Measurements from ENCODE around the gene SLC2A10.

The SLC2A10 gene

DNA sequence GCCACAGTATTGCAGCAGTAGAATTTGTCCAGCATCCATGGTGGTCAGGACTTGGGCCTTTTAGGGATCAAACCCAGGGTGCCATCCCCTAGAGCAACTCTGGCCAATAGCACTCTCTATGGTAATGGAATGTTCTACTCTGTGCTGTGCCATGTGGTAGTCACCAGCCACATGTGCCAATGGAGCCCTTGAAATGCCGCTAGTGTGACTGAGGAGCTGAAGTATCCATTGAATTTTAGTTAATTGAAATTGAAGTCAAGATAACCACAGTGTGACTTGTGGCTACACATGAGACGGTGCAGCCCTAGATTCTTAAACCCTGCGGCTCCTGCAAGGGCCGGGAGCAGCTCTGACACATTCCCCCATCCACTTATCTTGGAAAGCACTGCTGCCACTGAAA, 54.6 kb downstream of the SLC2A10 start:
- no peak overlapping the region for H3K4me2 ChIP-seq (ENCODE audit: low read length)
- H3K79me2 ChIP-seq (ENCODE audit: low read length), result no peaks in the 10 kb centered on the region
- peaks cover 4% of the 10 kb centered on the region for H3K4me1 ChIP-seq (ENCODE audit: low read length)
- H3K27ac ChIP-seq (ENCODE audit: low read length), result no peak overlapping the region
- TF ChIP-seq, protein P1, sequence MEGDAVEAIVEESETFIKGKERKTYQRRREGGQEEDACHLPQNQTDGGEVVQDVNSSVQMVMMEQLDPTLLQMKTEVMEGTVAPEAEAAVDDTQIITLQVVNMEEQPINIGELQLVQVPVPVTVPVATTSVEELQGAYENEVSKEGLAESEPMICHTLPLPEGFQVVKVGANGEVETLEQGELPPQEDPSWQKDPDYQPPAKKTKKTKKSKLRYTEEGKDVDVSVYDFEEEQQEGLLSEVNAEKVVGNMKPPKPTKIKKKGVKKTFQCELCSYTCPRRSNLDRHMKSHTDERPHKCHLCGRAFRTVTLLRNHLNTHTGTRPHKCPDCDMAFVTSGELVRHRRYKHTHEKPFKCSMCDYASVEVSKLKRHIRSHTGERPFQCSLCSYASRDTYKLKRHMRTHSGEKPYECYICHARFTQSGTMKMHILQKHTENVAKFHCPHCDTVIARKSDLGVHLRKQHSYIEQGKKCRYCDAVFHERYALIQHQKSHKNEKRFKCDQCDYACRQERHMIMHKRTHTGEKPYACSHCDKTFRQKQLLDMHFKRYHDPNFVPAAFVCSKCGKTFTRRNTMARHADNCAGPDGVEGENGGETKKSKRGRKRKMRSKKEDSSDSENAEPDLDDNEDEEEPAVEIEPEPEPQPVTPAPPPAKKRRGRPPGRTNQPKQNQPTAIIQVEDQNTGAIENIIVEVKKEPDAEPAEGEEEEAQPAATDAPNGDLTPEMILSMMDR (IDR thresholded peaks at IDR 0.05; ENCODE audit: low read depth, low read length), result no peak
- no peak for TF ChIP-seq EZH2phosphoT487 (IDR thresholded peaks at IDR 0.05; ENCODE audit: low read depth)
- H4K20me1 ChIP-seq (ENCODE audit: insufficient read depth, low read length), result no peaks in the 10 kb centered on the region
- H3K9me3 ChIP-seq (ENCODE audit: insufficient read depth, low read length), result no peaks in the 10 kb centered on the region
- no peak overlapping the region for H3K9ac ChIP-seq (ENCODE audit: low read length)
- no peak overlapping the region for H2AFZ ChIP-seq (ENCODE audit: low read depth, low read length)
- H3K36me3 ChIP-seq (replicated peaks; ENCODE audit: low read depth, low read length), result no peaks in the 10 kb centered on the region
- H3K27me3 ChIP-seq (ENCODE audit: low read depth, low read length), result peaks cover 8% of the 10 kb centered on the region; the same call in 1 of the 2 replicates
- no peak overlapping the region for H3K4me3 ChIP-seq (ENCODE audit: low read length)

DNA sequence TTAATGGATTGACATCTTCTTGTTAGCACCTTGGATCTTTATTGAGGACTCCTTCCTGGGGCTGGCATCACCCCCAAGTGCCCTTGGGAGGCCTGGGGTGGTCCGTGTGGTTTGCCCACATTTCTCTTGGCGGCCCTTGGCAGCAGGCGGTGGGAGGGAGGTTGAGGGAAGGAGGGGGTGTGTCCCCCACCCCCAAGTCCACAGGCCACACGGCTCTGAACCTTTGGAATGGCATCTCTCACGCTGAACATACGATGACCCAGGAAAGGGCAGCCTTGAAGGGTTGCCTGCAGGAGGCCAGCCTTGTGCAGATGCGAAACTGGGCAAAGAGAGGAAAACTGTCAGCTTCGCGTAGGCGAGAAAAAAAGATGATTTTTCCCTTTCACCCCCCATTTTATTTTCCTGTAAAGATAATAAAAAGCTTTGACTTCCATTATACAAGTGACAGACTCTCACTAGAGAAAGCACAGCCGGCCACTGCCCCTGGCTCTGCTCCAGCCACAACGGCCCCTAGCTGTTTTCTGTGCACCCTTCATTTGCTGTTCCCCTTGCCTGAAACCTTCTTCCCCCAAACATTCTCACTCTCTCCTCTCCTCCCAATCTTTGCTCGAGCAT, 56.2 kb downstream of the SLC2A10 start:
- Histone ChIP-seq H3K4me3 (ENCODE audit: low read length) (no peak overlapping the region), H3K27me3 (ENCODE audit: low read depth, low read length) (peaks cover 8% of the 10 kb centered on the region; the same call in 1 of the 2 replicates), H3K9me3 (ENCODE audit: insufficient read depth, low read length) (no peaks in the 10 kb centered on the region), H4K20me1 (ENCODE audit: insufficient read depth, low read length) (no peaks in the 10 kb centered on the region), H3K9ac (ENCODE audit: low read length) (no peak overlapping the region), H3K36me3 (replicated peaks; ENCODE audit: low read depth, low read length) (no peaks in the 10 kb centered on the region), H3K79me2 (ENCODE audit: low read length) (no peaks in the 10 kb centered on the region), H3K4me2 (ENCODE audit: low read length) (no peak overlapping the region), H3K4me1 (ENCODE audit: low read length) (no peaks in the 10 kb centered on the region), H2AFZ (ENCODE audit: low read depth, low read length) (no peak overlapping the region), H3K27ac (ENCODE audit: low read length) (no peak overlapping the region)
- no peak for TF ChIP-seq EZH2phosphoT487 (IDR thresholded peaks at IDR 0.05; ENCODE audit: low read depth)
- TF ChIP-seq, protein P1 (IDR thresholded peaks at IDR 0.05; ENCODE audit: low read depth, low read length), result no peak

DNA sequence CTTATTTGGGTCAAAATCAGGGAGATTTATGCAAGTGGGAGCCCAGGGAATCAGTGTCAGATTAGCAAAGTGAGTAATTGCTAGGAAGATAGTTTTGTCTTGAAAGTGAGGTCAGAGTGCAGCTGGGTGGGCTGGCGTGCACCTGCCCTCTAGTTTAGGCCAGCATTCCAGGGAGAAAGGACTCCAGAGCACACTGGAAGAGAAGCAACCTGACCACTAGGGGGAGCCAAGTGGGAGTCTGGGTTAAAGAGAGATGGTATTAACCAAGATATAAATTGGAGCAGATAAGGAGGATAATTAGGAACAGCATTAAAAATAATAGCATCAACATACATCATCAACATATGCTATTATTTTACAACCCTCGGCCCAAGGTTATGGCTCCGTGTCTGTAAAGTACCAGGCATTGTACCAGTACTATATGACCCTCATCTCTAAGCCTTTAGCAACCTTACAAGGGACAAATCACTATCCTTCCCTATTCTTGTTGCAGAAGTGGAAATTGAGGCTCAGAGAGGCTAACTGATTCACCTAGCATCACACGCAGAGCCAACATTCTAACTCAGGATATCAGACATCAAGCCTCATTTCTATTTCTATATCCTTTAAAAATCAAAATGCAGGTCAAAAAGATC, 57.8 kb downstream of the SLC2A10 start:
- Histone ChIP-seq H3K4me2 (ENCODE audit: low read length) (no peak overlapping the region), H3K4me1 (ENCODE audit: low read length) (no peaks in the 10 kb centered on the region), H3K9ac (ENCODE audit: low read length) (no peak overlapping the region), H3K36me3 (replicated peaks; ENCODE audit: low read depth, low read length) (no peaks in the 10 kb centered on the region), H3K9me3 (ENCODE audit: insufficient read depth, low read length) (no peaks in the 10 kb centered on the region), H3K27me3 (ENCODE audit: low read depth, low read length) (peaks cover 8% of the 10 kb centered on the region; the same call in 1 of the 2 replicates), H3K27ac (ENCODE audit: low read length) (no peak overlapping the region), H3K79me2 (ENCODE audit: low read length) (no peaks in the 10 kb centered on the region), H3K4me3 (ENCODE audit: low read length) (no peak overlapping the region), H2AFZ (ENCODE audit: low read depth, low read length) (no peak overlapping the region), H4K20me1 (ENCODE audit: insufficient read depth, low read length) (no peaks in the 10 kb centered on the region)
- TF ChIP-seq, protein P1 (IDR thresholded peaks at IDR 0.05; ENCODE audit: low read depth, low read length), result peak; percentile 95
- TF ChIP-seq EZH2phosphoT487 (IDR thresholded peaks at IDR 0.05; ENCODE audit: low read depth), result no peak

DNA sequence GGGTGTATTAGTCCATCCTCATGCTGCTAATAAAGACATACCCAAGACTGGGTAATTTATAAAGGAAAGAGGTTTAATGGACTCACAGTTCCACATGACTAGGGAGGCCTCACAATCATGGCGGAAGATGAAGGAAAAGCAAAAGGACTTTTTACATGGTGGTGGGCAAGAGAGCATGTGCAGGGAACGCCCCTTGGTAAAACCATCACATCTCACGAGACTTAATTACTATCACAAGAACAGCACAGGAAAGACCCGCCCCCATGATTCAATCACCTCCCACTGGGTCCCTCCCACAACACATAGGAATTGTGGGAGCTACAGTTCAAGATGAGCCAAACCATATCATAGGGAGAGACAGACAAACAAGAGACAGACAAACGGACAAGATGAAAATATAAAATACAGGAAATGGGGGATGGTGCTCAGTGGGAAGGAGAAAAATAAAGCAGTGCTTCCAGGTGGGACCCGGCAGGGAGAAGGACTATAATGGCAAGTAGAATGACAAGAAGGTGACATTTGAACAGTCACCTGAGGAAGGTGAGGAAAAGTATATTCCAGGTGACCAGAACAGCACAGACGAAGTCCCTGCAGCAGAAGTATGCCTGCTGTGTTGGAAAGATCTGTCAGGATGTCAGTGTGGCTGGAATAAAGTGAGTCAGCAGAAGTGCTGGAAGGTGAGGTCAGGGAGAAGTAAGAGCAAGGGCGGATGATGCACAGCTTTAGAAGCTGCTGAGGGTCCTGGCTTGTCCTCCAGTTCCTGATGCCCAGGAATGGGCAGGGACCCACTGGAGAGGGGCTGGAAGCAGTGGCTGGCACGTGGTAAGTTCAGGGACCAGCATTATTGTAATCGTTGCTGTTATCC, 61.1 kb downstream of the SLC2A10 start:
- TF ChIP-seq EZH2phosphoT487 (IDR thresholded peaks at IDR 0.05; ENCODE audit: low read depth), result no peak
- TF ChIP-seq, protein P1 (IDR thresholded peaks at IDR 0.05; ENCODE audit: low read depth, low read length), result no peak
- Histone ChIP-seq H3K79me2 (ENCODE audit: low read length) (no peaks in the 10 kb centered on the region), H3K36me3 (replicated peaks; ENCODE audit: low read depth, low read length) (no peaks in the 10 kb centered on the region), H3K4me3 (ENCODE audit: low read length) (no peak overlapping the region), H4K20me1 (ENCODE audit: insufficient read depth, low read length) (no peaks in the 10 kb centered on the region), H3K4me1 (ENCODE audit: low read length) (no peaks in the 10 kb centered on the region), H3K4me2 (ENCODE audit: low read length) (no peak overlapping the region), H3K27ac (ENCODE audit: low read length) (no peak overlapping the region), H3K9ac (ENCODE audit: low read length) (no peak overlapping the region), H2AFZ (ENCODE audit: low read depth, low read length) (no peak overlapping the region), H3K27me3 (ENCODE audit: low read depth, low read length) (peaks cover 19% of the 10 kb centered on the region), H3K9me3 (ENCODE audit: insufficient read depth, low read length) (no peaks in the 10 kb centered on the region)

Data from OCI-LY3 (cell line).